ENCODE data around the gene RBM38.

- no peak for TF ChIP-seq EZH2phosphoT487 (IDR thresholded peaks at IDR 0.05; ENCODE audit: low read length)
- no peak for TF ChIP-seq CTCF (IDR thresholded peaks at IDR 0.05; ENCODE audit: low read length)
Observed at GRCh38 chr20:57342829-57343228, 48.4 kb upstream of the RBM38 start.
